GM18519 (cell line): ENCODE results near the gene PRRC2B.

Experiments
- ATAC-seq: cut with Tn5 transposase; IDR thresholded peaks from one replicate; pipeline ENCODE4 v1.9.1; 2021; ENCODE audit warnings: mild to moderate bottlenecking, moderate library complexity; ENCODE audit not compliant: unreplicated experiment, low FRiP score

PRRC2B gene

DNA sequence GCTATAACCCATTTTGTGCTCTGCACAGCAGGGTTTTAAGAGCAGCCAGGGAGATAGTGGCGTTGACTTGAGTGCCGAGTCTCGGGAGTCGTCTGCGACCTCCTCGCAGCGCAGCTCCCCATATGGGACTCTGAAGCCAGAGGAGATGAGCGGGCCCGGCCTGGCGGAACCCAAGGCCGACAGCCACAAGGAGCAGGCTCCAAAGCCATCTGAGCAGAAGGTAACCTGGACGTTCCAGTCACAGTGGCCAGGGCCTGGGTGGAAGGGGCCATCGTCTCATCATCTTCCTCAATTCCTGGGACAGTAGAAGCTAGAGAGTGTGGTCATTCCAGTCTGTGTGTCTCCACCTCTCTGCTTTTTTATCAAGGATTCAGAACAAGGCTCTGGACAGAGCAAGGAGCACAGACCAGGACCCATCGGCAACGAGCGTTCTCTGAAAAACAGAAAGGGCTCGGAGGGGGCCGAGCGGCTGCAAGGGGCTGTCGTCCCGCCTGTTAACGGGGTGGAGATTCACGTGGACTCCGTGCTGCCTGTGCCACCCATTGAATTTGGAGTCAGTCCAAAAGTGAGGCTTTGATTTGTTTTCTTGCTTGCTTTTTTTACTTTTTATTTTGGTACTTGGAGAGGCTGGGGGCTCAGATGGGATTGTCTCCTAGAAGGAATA lies 88.6 kb downstream of the PRRC2B start:
- no peak for ATAC-seq

DNA sequence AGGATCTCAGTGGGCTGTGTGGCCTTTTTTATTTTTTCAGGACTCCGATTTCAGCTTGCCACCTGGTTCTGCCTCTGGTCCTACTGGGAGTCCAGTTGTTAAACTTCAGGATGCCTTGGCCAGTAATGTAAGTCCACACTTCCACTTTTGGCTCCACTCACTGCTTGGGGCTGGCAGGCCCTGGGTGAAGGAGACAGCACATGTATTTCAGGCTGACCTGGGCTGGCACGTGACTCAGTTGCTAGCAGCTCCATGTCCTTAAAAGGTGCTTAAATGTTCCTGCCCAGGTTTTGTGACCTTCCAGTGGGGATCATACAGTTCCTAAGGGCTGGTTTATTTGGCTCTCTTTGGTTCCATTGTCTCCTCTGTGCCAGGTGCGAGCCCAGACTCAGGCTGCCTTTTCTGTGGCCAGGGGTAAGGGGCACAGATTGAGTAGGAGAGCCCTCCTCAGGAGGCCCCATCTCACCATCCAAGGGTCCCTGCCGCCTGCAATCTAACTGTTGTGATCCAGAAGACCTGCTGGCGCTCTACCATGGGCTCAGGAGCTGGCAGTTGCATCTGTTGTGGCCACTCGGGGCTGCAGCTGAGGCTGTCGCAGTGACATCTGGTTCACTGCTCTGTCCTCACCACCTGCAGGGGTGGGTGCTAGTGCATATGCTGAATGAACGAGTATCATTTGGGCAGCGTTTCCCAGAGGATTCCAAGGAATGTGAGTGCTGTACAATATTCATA lies 89.6 kb downstream of the PRRC2B start:
- no peak for ATAC-seq

GRCh38 chr9:131484051-131484445 lies 90.2 kb downstream of the PRRC2B start:
- ATAC-seq = no peak

- ATAC-seq = no peak
Observed at GRCh38 chr9:131484560-131485185, 90.8 kb downstream of the PRRC2B start.

- no peak for ATAC-seq
Observed at GRCh38 chr9:131485206-131485605, 91.3 kb downstream of the PRRC2B start.

- no peak for ATAC-seq
Observed at GRCh38 chr9:131485728-131486422, 92.0 kb downstream of the PRRC2B start.

GRCh38 chr9:131487001-131487400 lies 93.1 kb downstream of the PRRC2B start:
- ATAC-seq = no peak

DNA sequence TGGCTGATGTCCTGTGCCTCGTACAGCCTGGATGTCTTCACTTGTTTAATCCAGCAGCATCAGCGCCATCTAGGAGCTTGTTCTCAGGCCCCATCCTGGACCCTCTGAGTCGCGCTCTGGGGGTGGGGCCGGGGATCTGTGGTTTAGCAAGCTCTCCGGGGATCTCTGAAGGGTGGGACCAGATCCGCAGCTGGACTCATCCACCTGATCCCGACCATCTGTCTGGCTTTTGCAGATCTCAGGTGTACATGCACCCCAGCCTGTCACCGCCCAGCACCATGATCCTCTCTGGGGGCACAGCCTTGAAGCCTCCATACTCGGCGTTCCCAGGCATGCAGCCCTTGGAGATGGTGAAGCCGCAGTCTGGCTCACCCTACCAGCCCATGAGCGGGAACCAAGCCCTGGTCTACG lies 93.7 kb downstream of the PRRC2B start:
- no peak for ATAC-seq

DNA sequence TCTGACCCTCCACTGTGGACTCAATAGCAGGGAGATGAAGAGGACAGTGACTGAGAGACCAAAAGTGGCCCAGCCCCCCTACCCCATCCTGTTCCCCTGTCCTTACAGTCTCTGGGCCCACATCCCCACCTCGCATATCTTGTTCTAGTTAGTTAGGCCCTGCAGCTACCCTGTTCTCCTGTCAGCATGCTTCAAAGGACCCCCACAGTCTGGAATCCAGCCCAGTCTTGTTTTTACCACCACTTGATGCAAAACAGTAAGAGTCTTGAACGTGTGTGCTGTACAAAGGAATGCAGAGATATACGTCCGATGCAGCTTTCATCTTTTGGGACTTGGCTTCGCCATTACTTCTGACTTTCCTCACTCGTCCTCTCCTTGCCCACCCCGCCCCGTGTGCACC lies 96.6 kb downstream of the PRRC2B start:
- no peak for ATAC-seq

DNA sequence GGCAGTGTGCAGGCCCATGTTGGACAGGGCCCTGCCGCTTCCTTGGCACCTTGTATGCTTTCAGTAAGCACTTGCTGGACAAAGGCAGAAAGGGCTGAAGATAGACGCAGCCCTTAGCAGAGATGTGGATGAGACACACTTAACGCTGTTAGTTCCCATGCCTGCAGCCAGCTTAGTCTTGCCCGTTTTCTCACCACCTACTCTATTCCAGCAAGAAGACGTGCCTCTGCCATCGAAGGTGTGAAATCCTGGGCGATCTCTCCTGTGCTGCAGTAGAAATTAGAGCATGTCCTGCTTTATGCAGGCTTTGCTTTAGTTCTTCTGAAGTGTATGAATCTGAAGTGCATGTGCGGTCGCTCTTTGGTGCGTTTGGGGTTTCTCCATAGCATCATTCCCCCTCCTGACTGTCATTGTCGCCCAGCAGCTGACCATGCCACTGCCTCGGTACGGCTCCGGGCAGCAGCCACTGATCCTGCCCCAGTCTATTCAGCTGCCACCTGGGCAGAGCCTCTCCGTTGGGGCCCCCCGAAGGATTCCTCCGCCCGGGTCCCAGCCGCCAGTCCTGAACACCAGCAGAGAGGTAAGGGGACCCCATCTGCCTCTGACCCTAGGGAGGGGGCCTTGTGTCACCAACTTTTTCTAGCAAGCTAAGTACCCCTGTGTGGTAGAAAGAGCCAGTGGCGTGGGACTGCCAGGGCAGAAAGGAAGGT lies 97.3 kb downstream of the PRRC2B start:
- no peak for ATAC-seq

DNA sequence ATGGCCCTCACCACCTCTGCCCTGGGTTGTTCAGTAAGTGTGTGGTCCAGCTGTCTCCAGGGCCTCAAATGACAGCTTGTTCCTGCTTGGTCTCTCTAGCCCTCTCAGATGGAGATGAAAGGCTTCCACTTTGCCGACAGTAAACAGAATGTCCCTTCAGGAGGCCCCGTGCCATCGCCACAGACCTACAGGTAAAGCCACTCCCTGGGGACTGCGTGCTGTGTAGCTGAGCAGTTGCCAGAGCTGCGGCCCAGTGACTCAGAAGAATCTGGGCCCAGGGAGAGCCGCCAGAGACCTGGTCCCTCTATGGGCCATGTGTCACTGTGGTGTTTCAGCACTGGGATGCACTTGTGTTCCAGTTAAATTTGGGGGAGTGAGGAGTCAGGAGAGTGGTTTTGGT lies 98.2 kb downstream of the PRRC2B start:
- no peak for ATAC-seq

- ATAC-seq = no peak
Observed at GRCh38 chr9:131494296-131494870, 100.5 kb downstream of the PRRC2B start.

DNA sequence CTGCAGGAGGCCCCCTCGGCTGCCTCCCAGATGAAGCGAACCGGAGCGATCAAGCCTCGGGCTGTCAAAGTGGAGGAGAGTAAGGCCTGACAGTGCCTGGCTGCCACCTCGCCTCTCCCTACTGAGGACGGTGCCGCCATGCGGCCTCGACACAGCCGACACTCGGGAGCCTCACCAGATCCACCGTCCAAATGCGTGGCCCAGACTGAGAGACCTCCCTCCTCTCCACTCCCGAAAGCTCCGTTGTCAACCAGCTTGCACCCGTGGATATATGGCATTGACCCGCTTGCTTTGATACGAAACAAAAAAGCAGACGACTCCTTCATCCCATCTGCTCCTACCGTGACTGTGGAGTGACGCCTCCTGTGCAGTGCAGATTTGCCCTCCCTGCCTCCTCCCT lies 101.9 kb downstream of the PRRC2B start:
- ATAC-seq = no peak

DNA sequence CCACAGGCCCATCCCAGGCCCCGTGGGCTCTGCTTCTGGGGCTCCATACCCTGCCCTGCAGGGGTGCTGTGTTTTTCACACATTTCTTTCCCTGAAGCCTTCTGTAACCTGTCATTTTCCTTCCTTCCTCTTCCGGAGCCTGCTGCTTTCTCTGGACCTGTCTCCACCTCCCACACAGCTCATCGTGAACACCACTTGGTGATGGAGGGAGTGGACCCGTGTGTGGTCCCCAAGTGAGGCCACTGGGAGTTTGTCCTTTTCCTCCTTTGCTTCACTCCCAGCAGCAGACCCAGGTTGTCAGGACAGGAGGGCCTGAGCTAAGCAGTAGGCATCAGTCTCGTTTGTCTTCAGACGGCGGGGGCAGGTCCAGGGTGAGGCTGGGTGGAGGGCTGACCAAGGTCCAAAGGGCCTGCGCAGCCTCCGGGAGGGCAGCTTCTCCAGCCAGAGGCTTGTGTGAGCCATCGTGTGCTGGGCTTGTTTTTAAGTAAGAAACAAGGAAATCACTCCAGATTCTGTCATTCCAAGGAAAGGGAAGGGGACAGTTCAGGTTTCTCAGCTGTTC lies 103.0 kb downstream of the PRRC2B start:
- no peak for ATAC-seq

DNA sequence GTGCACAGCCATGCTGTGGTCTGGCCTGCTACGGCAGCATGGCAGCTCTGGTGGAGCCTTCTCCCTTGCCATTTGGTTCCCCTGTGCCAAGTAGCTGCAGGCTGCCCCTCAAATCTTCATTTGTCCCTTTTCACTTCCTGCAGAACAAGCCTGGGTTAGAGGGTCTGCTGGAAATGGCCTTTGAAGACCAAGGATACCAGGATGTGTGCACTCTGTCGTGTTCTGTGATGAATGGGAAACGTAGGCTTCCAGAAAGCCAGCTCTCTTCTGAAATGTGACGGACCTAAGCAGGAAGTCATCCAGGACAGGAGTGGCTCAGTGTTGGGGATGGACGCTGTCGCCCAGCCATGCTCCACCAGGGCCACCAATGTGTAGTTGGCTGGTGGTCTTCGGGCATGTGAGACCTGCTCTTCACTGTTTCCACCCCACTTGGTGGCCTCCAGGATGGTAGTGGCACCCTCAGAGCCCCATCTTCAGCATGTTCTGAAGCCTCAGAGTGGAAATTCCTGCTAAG lies 105.4 kb downstream of the PRRC2B start:
- ATAC-seq = no peak

- no peak for ATAC-seq
Observed at GRCh38 chr9:131500377-131500776, 106.5 kb downstream of the PRRC2B start.

DNA sequence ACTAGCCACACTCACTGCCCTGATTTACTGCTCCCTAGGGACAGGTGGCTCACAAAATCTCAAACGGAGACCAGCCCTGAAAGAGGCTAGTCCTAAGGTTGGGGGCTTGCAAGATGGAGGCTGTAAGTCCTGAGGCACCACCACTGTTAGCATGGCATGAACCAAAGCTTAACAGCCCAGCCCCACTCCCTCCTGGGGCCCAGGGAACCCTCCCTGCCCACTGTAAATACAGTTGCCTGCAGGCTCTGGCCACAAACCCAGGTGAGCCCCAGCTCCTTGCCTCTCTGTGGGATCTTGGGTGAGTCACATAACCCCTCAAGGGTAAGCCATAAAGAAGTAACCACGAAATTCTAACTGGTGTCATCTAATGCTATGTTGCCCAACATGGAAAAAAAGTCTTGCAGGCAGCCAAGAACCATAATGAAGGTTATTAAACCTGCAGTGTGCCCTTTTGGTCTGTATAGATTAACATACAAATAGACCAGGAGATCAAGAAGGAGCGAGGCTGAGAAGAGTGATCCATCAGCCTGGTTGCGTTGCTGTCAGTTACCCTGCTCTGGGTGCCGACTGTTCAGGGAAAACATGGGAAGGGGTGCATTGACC lies 107.2 kb downstream of the PRRC2B start:
- no peak for ATAC-seq

- ATAC-seq = peak; percentile 51
Observed at GRCh38 chr9:131502781-131503625, 109.1 kb downstream of the PRRC2B start, which contains the start of gene POMT1. POMT1 (plus strand) TSS chr9:131502918; CDS start chr9:131504219, 1,301 bp downstream.
